Transverse colon (tissue), 4 donors: ENCODE results near the gene ENPP6.

Experiments used
- CTCF ChIP-seq, 5 experiments: fragments of 200-600 bp in 3 of 5; fragments of 450-650 bp in 2 of 5; sonication (generic) in 3 of 5; IDR thresholded peaks; 1 replicate in 2 of 5; 2 replicates in 3 of 5; pipeline ENCODE4 v1.5.1; 2016 to 2017; ENCODE audit warnings: antibody characterized with exemption in 5 of 5, inconsistent platforms in 3 of 5, mild to moderate bottlenecking in 2 of 5, moderate library complexity in 1 of 5
- EP300 ChIP-seq: sonication (generic); formaldehyde crosslinking; IDR thresholded peaks from one replicate; pipeline ENCODE4 v1.6.1; 2017; ENCODE audit warnings: antibody characterized with exemption, low read depth
- POLR2A ChIP-seq: fragments of 450-650 bp; IDR thresholded peaks from one replicate; pipeline ENCODE4 v1.6.1; 2016; ENCODE audit warnings: antibody characterized with exemption, mild to moderate bottlenecking, moderate library complexity
- POLR2AphosphoS5 ChIP-seq, 3 donors: sonication (generic); formaldehyde crosslinking; IDR thresholded peaks; one replicate each; pipeline ENCODE4 v1.6.1; 2016; ENCODE audit warnings: antibody characterized with exemption in 3 of 3

DNA sequence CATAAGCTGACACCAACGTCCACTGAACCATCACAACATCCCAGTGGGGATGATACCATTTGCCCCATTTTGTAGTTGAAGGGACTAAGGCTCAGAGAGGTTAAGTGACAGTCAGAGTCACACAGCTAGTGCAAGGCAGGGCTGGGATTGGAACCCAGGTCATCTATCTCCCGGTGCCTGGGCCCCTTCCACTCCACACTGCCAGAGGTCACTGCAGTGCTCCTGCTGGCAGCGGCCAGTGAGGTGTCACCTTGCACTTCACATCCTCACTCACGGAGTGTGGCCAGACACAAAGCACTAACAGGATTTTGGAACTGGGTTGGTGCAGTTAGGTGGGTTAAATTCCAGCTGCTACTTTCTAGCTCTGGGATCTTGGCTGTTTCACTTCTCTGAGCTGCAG is 118.7 kb downstream of the ENPP6 start:
- TF ChIP-seq CTCF (IDR thresholded peaks at IDR 0.05) (no peak), POLR2A (no peak), POLR2AphosphoS5 (IDR thresholded peaks at IDR 0.05) (no peak), EP300 (no peak)
